HG02642 (cell line): ENCODE measurements around the gene HGFAC.

Experiments
- ATAC-seq: cut with Tn5 transposase; IDR thresholded peaks from one replicate; pipeline ENCODE4 v1.9.1; 2021; ENCODE audit warnings: mild to moderate bottlenecking; ENCODE audit not compliant: unreplicated experiment, poor library complexity

Gene HGFAC

GRCh38 chr4:3483471-3483921, 41.7 kb downstream of the HGFAC start:
- no peak for ATAC-seq

DNA sequence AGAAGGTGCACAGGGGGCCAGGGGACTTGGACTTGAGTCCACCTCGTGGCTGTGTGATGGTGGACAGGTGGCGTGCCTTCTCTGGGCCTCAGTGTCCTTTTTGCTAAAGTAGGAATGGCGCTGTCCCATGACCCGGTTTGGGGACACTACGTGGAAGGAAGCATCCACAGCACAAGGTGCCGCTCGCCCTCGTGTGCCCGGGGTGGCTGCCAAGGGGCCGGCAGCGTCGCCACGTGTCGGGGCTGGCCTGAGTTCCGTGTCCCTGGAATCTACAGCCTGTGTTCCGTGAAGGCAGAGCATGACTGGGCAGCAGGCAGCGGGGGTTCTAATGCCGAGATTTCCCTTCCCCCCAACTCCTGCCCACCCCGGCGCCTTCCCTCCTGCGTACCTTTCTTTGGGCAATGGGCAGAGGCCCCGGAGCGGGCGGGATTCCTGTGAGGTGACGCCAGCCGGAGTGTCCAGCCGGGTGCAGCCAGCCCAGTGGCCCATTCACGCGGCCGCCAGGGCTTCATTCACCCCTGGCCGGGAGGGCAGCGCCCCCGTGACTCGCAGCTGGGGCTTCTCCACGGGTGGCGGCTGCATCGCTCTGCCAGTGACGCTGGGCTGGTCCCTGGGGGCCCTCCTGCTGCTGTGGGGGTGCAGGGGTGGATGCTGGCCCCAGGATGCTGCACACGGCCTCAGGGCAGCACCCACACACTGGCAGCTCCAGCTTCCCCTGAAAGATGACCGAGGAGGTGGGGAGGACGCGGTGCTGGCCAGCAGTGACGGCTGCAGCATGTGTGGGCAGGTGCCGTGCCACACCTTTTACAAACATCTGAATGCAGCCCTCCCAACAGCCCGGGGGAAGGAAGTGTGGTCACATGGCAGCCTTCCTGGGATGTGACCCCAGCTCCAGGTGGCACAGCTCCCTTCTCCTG, 42.5 kb downstream of the HGFAC start:
- no peak for ATAC-seq

- no peak for ATAC-seq
Observed at GRCh38 chr4:3485011-3485791, 43.4 kb downstream of the HGFAC start.

DNA sequence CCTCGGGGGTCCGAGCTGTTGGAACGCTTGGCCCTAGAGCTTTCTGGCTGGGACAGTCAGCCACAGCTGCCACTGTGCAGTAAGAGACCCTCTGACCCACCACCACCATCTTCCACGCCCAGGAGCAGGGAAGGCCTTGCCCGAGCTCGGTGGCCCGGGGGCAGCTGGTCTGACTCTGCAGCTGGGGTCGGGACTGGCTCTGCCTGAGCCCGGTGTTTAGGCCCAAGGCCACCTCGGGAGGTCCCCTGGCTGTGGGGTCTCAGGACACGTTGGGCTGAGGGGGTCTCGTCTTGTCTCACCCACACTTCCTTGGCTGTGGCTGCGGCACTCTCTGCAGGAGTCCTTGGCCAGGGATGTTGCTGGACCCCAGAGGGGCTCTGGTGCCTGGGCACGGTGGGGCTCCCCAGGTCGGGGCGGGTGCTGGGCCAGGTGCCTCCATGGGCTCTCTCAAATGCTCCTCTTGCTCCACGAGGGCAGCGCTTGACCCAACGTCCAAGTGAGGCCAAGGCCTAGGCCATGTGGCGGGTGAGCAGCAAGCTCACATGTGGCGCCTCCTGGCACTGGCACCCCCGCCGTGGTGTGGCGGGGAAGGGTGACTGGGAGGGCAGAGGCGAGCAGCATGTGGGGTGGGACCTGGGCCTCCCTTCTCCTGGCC, 44.2 kb downstream of the HGFAC start:
- ATAC-seq, result no peak

DNA sequence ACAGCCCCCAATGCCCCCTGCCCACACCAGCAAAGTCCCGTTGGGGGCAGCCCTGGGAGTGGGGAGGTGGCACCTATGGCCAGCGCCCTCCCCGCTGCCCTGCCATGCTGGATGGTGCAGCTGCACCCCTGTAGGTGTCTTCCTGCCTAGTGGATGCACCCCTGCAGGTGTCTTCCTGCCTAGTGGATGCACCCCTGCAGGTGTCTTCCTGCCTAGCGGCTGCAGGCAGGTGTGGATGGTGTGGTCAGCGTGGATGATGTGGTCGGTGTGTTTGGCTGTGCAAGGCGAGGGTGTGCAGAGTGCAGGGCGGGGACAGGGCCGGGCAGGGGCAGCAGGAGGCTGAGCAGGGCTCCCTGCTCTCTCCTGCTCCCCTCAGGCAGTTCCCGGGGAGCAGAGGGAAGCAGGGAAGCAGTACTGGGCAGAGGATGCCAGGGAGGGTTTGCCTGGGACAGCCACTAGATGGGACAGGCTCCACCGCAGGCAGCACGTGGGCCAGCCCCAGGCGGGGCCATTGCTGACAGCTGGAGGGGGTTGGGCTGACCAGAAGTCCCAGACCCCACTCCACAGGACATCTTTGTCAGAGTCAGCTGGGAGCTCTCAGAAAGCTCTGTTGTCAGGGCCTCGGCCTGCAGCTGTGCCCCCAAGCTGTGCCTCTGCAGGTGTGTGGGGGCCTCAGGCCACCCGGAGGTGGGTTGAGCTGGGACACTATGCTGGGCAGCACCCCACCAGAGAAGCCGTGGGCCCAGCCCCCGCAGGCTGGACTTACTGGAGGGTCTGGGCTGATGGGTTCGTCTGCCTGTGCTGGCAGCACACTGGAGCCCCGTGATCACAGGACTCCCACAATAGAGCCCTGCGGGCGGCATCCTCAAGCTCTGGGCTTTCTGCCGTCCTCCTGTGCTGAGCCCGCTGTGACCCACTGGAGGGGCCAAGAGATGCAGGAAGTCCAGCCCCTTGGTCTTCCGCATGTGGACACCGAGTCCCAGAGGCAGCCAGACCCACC, 45.1 kb downstream of the HGFAC start:
- ATAC-seq, result no peak

DNA sequence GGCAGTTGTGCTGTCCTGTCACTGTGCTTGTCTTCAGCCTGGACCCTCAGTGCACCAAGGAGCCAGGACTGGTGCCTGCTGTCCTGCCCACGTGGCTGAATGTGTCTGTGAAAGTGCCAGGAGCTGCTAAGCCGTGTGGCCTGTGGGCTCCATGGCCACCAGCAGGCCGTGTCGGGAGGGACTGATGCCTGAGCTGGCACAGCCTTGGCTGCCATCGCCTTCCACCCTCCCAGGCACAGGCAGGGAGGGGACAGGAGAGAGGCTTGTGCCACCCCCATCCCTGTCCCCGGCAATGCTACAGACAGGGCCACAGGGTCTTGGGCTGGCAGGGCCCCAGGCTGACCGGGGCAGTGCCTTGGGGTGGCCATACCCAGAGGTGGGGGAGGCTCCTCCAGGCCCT, 46.1 kb downstream of the HGFAC start:
- ATAC-seq, result no peak

GRCh38 chr4:3488820-3489219, 47.1 kb downstream of the HGFAC start:
- no peak for ATAC-seq

- ATAC-seq, result no peak
Observed at GRCh38 chr4:3489451-3489962, 47.7 kb downstream of the HGFAC start.

DNA sequence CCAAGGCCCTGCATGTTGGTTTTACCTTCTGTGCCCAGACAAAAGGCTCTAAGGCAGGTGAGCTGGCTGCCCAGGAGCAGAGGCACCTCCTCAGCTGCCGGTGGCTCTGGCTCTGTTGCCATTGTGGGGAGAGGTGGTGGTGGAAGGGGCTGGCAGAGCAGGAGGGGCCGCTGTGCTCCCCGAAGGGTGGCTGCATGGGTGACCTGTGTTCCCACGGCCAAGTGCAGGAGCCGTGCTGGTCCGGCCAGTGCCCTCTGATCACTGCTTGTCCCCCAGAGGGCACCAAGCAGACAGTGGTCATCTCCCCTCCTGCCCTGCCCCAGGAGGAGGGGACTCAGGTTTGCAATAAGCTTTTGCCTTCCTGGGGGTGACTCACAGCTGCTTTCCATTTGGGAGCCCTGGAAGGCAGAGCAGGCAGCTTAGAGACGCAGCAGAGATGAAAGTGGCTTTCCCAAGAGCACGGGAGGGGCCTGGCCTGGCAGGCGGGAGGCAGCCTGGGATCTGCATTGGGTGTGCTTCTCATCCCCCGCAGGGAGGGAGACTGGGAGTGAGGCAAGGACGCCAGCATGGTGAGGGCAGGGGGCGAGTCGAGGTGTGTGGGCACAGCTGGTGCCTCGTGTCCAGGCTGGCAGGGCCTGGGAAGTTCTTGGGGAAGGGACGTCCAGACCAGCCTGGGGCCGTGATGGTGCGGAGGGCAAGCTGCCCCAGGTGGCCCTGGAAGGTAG, 50.1 kb downstream of the HGFAC start:
- no peak for ATAC-seq

DNA sequence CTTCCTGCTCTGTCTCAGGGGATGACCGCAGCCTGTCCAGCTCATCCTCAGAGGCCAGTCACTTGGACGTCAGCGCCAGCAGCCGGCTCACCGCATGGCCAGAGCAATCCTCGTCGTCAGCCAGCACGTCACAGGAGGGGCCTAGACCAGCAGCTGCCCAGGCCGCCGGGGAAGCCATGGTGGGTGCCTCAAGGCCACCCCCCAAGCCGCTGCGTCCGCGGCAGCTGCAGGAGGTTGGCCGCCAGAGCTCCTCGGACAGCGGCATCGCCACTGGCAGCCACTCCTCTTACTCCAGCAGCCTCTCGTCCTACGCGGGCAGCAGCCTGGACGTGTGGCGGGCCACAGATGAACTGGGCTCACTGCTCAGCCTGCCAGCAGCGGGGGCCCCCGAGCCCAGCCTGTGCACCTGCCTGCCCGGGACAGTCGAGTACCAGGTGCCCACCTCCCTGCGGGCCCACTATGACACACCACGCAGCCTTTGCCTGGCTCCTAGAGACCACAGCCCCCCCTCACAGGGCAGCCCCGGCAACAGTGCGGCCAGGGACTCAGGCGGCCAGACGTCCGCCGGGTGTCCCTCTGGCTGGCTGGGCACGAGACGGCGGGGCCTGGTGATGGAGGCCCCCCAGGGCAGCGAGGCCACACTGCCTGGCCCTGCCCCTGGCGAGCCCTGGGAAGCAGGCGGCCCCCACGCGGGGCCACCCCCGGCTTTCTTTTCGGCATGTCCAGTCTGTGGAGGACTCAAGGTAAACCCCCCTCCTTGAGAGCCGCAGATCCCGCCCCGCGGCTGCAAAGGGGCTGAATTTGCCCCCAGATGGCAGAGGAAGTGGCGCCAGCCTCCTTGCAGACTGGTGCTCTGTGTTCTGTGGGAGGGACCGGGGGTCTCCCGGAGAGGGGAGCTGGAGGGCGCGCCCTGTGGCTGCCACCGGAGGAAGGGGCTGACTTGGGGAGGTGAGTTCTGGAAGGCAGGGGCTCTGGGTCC, 51.3 kb downstream of the HGFAC start:
- ATAC-seq, result no peak

DNA sequence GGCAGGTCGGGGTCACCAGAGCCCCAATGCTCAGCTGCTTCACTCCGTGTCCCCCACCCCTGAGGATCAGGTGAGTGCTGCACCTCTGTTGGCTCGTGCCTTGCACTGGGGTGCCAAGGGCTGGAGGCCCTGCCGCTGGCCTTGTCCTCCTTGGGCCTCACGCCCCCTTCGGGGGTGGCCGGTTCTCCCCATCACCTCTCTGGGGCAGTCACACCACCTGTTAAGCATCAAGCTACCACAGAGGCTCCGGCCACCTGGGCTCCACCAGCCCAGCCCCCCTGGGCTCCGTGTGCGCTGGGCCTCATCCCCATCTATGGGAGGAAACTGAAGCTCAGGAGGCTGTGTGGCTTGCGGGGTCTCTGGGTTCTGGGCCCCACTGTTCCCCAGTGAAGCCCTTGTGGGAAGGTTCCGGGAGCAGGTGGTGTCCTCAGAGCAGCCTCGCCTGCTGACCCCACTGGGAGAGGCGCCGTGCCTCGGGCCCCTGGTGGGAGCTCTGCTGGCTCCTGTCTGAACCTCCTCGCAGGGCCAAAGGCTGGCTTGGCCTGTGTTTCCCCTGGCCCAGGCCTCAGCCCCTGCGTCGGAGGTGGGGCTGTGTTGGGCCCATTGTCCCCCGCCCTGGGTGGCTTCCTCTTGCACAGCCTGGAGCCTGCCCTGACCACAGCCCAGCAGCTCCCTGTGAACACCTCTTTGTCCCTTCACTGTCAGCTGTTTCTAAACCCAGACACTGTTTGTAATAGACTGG, 52.1 kb downstream of the HGFAC start:
- no peak for ATAC-seq

GRCh38 chr4:3494462-3494871, 52.7 kb downstream of the HGFAC start:
- no peak for ATAC-seq

DNA sequence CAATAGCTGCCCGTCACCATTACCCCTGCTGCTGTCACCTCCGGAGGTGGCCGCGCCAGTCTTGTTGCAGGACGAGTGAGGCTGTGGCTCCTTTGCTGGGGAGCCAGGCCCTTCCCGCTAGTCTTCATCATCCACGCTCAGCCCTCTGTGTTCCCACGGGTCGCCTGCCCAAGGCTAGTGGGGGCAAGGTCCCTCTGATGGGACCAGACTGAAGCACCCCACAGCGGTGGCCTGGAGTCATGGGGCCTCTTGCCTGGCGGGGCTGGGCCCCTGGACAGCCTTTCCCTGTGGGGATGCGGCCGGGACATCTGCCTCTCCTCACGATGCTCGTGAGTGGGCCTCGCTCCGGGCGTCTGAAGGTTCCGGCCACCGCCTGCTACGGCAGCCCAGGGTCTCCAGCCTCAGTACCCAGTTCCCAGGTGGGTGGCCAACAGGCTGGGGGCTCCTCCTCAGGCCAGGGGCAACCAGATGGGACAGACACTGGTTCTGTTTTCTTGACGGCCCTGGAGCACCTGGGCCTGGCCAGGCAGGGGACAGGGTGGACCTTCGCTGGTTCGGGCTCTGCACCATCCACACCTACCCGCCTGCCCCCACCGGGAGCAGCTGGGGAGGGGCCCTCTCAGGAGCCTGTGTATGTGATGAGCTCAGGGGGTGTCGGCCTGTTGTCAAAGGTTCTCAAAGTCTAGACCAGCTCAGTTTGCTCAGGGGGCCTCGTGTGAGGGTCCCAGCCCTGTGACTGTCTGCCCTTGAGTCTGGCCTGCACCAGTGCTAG, 53.6 kb downstream of the HGFAC start:
- no peak for ATAC-seq

DNA sequence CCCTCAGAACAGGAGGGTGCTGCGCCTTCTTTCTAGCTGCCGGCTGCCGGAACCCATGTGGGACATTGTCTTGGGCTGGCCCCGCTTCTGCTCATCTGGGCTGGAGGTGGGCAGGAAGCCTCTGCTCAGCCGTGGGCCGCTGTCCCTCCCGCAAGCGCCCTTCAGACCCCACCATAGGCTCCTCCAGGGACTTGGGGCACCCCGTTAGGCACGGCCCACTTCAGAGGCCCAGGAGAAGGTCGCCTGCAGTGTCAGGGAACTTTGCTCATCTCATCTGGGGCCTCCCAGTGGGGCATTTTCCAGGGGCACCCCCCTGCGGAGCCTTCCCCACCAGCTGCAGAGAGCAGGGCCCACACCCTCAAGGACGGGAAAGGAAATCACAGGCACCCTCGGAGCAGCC, 54.3 kb downstream of the HGFAC start:
- ATAC-seq, result no peak

DNA sequence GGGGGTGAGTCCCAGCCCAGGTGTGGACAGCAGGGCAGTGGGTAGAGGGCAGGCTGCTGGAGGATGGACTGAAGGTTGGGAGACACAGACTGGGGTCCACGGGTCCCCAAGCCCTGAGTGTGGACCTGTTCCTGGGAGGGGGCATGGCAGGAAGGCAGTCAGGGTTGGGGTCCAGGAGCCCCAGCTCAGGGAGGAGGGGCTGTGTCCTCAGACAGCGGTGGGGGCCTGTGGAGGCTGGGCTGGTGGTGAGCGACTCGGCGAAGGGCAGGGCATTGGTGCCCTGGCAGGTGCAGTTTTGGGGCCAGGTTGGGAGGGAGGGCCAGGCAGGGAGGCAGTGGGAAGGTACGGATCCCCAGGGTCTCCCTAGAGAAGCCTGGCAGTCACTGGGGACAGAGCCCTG, 55.3 kb downstream of the HGFAC start:
- ATAC-seq, result no peak
